IPS-18a (cell line): ENCODE results near the gene CGNL1.
A peak's percentile ranks its signal among the peaks of the same experiment; 100 is the strongest.

Experiments
- H3K27ac ChIP-seq: one replicate; pipeline ENCODE4 v1.5.1; 2013; ENCODE audit warnings: low read length
- H3K27me3 ChIP-seq: one replicate; pipeline ENCODE4 v1.6.1; 2013; ENCODE audit warnings: mild to moderate bottlenecking, low read length; ENCODE audit not compliant: control insufficient read depth, insufficient read depth
- H3K36me3 ChIP-seq: one replicate; pipeline ENCODE4 v1.6.1; 2013; ENCODE audit warnings: low read depth, low read length; ENCODE audit not compliant: control insufficient read depth
- H3K4me1 ChIP-seq: one replicate; pipeline ENCODE4 v1.6.1; 2013; ENCODE audit warnings: low read depth, low read length; ENCODE audit not compliant: control insufficient read depth
- H3K4me3 ChIP-seq: one replicate; pipeline ENCODE4 v1.5.1; 2013; ENCODE audit warnings: low read length
- H3K9ac ChIP-seq: one replicate; pipeline ENCODE4 v1.6.1; 2013; ENCODE audit warnings: mild to moderate bottlenecking, low read length, moderate library complexity
- H3K9me3 ChIP-seq: one replicate; pipeline ENCODE4 v1.6.1; 2013; ENCODE audit warnings: low read depth, low read length; ENCODE audit not compliant: control insufficient read depth

CGNL1 gene

GRCh38 chr15:57375827-57376695 lies at the start of gene CGNL1:
Gene CGNL1, plus strand, starts transcription at chr15:57376505. Its CDS starts 61,495 bp downstream, at chr15:57438000.
- Histone ChIP-seq H3K36me3 (no peaks in the 10 kb centered on the region), H3K4me1 (peaks cover 29% of the 10 kb centered on the region), H3K4me3 (peak within 1 kb of the TSS; percentile 69), H3K27me3 (peaks cover 26% of the 10 kb centered on the region), H3K27ac (no peak within 1 kb of the TSS), H3K9ac (no peak within 1 kb of the TSS), H3K9me3 (no peaks in the 10 kb centered on the region)

DNA sequence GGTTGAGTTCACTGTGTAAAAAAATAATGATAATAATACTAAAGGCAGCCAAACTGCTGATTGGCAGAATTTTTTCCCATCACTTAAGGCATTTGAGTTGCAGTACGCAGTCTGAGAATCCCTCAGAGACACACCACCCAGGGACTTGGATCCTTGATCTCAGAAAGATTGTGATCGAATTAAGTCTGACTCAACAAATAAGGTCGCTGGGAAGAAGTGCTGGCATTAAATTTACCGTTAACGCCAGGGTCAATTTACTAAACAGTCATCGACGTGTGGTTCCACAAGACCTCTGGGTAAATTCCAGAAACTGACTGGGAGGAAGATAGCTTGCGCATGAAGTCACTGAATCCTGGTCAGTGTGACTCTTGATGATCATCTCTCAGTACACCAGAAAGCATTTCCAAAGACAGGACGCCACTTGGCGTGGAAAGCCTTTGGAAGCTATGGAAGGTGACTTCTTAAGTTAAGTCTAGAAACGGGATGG lies 48.3 kb upstream of the CGNL1 start:
- Histone ChIP-seq H3K27me3 (no peaks in the 10 kb centered on the region), H3K9ac (no peak overlapping the region), H3K36me3 (no peaks in the 10 kb centered on the region), H3K27ac (no peak overlapping the region), H3K4me3 (no peak overlapping the region), H3K4me1 (peaks cover 8% of the 10 kb centered on the region), H3K9me3 (no peaks in the 10 kb centered on the region)

GRCh38 chr15:57328479-57328878 lies 47.8 kb upstream of the CGNL1 start:
- Histone ChIP-seq H3K9me3 (no peaks in the 10 kb centered on the region), H3K36me3 (no peaks in the 10 kb centered on the region), H3K27me3 (no peaks in the 10 kb centered on the region), H3K4me3 (no peak overlapping the region), H3K4me1 (peaks cover 8% of the 10 kb centered on the region), H3K27ac (no peak overlapping the region), H3K9ac (no peak overlapping the region)

- Histone ChIP-seq H3K9ac (no peak overlapping the region), H3K4me1 (peaks cover 5% of the 10 kb centered on the region), H3K27me3 (no peaks in the 10 kb centered on the region), H3K36me3 (no peaks in the 10 kb centered on the region), H3K9me3 (no peaks in the 10 kb centered on the region), H3K27ac (no peak overlapping the region), H3K4me3 (no peak overlapping the region)
Measured at GRCh38 chr15:57328897-57329296, 47.4 kb upstream of the CGNL1 start.

DNA sequence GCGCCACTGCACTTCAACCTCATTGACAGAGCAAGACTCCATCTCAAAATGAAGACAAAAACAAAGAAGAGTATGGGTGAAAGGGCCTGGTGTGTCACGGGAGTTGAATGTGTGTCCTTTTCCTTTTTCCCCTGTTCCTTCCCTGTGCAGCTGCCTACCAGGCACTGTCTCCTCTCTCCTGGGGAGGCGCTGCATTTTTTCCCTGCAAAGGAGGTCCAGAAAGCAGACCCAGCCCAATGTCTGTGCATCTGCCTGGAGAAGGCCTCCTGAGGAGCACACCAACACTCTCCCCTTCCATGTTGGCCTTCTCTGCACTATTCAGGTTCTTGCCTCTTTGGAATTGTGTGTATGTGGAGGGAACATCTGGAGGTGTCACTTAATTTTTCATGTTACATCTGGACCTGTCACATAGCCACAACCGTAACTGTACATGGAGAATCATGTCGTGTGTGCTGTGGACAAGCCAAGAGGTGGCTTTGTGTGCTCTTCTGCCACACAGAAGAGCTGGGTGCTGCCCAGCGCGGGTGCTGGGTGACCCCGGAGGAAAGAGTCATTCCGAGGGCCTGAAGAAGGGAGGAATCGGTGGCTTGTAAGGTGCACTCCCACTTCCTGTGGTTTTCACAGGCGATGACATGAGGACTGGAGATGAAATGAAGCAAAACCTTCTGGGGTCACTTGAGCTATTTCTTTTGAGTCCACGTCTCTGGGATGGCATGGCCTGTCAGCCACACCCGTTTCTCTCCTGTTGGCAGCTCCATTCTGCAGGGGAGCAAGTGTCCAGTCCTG lies 46.5 kb upstream of the CGNL1 start:
- no peak overlapping the region for H3K4me3 ChIP-seq
- H3K9me3 ChIP-seq = no peaks in the 10 kb centered on the region
- H3K36me3 ChIP-seq = no peaks in the 10 kb centered on the region
- no peak overlapping the region for H3K27ac ChIP-seq
- no peaks in the 10 kb centered on the region for H3K27me3 ChIP-seq
- no peak overlapping the region for H3K9ac ChIP-seq
- peaks cover 1% of the 10 kb centered on the region for H3K4me1 ChIP-seq

- H3K9me3 ChIP-seq = no peaks in the 10 kb centered on the region
- no peaks in the 10 kb centered on the region for H3K4me1 ChIP-seq
- H3K27me3 ChIP-seq = no peaks in the 10 kb centered on the region
- no peak overlapping the region for H3K9ac ChIP-seq
- H3K27ac ChIP-seq = no peak overlapping the region
- H3K36me3 ChIP-seq = no peaks in the 10 kb centered on the region
- no peak overlapping the region for H3K4me3 ChIP-seq
Measured at GRCh38 chr15:57330619-57331340, 45.5 kb upstream of the CGNL1 start.

DNA sequence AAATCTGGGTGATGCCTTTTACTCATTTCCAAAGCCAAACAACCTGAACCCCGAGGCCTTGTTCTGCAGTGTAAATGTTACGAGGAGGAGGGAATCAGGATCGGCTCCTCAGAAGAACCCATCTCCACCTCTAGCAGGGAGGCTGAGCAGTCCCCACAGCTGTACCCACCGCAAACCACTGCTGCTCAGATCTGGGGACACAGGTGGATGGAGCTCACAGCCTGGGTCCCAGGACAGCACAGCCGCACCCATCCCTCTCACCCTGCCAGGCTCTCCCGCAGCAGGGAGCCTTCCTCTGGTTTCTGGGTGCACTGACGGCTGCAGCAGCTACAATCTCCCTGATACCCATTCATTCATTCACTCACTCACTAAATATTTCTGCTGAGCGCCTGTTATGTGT lies 44.0 kb upstream of the CGNL1 start:
- H3K36me3 ChIP-seq = no peaks in the 10 kb centered on the region
- H3K9me3 ChIP-seq = no peaks in the 10 kb centered on the region
- no peaks in the 10 kb centered on the region for H3K4me1 ChIP-seq
- no peak overlapping the region for H3K9ac ChIP-seq
- H3K27ac ChIP-seq = no peak overlapping the region
- H3K4me3 ChIP-seq = no peak overlapping the region
- H3K27me3 ChIP-seq = no peaks in the 10 kb centered on the region

- Histone ChIP-seq H3K9ac (no peak overlapping the region), H3K36me3 (no peaks in the 10 kb centered on the region), H3K4me3 (no peak overlapping the region), H3K4me1 (no peaks in the 10 kb centered on the region), H3K27me3 (no peaks in the 10 kb centered on the region), H3K27ac (no peak overlapping the region), H3K9me3 (no peaks in the 10 kb centered on the region)
Measured at GRCh38 chr15:57333487-57333886, 42.8 kb upstream of the CGNL1 start.

DNA sequence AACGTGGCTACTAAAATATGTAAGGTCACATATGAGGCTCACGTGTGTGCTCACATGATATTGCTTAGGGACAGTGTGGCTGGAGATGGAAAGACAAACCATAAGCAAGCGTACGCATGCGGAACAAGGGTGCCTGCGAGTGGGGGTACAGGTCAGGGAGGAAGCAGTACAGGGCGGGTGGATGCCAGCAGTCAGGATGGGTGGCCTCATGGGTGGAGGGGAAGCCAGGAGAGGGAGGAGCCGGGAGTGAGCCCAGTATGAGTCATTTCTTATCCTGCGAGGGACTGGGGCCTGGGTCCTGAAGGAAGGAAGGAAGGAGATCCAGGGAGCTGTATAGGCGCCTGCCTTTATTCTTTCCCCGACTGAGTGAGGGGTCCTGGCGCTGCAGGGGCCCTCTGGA lies 42.0 kb upstream of the CGNL1 start:
- H3K27me3 ChIP-seq = no peaks in the 10 kb centered on the region
- no peak overlapping the region for H3K9ac ChIP-seq
- H3K27ac ChIP-seq = no peak overlapping the region
- no peaks in the 10 kb centered on the region for H3K36me3 ChIP-seq
- H3K4me1 ChIP-seq = no peaks in the 10 kb centered on the region
- H3K4me3 ChIP-seq = no peak overlapping the region
- H3K9me3 ChIP-seq = no peaks in the 10 kb centered on the region

GRCh38 chr15:57335293-57335715 lies 41.0 kb upstream of the CGNL1 start:
- no peaks in the 10 kb centered on the region for H3K27me3 ChIP-seq
- H3K27ac ChIP-seq = no peak overlapping the region
- H3K36me3 ChIP-seq = no peaks in the 10 kb centered on the region
- H3K4me3 ChIP-seq = no peak overlapping the region
- H3K9me3 ChIP-seq = no peaks in the 10 kb centered on the region
- H3K4me1 ChIP-seq = no peaks in the 10 kb centered on the region
- H3K9ac ChIP-seq = no peak overlapping the region

- no peak overlapping the region for H3K27ac ChIP-seq
- H3K36me3 ChIP-seq = no peaks in the 10 kb centered on the region
Measured at GRCh38 chr15:57335719-57336118, 40.6 kb upstream of the CGNL1 start.

More at GRCh38 chr15:57335719-57336118, 40.6 kb upstream of the CGNL1 start:
- no peak overlapping the region for H3K9ac ChIP-seq
- H3K9me3 ChIP-seq = no peaks in the 10 kb centered on the region
- H3K4me3 ChIP-seq = no peak overlapping the region
- no peaks in the 10 kb centered on the region for H3K4me1 ChIP-seq
- no peaks in the 10 kb centered on the region for H3K27me3 ChIP-seq
